ENCODE data around the gene ICAM4. TPM values are rescaled to one million over a fixed set of nuclear protein-coding genes. Genes with fewer than 3 reads are reported as not detected.

The ICAM4 gene
- total and polyA plus RNA-seq, 2 of the 13 experiments (the other 11 are each of a cell fraction or from before 2014, with no cell fraction given), result 2.9 to 4.0 TPM

- no peak for TF ChIP-seq ZNF44 (CRISPR knock-in tag; IDR thresholded peaks at IDR 0.05)
- no peak for TF ChIP-seq HMG20B (CRISPR knock-in tag; conservative IDR thresholded peaks at IDR 0.05)
- peak; percentile 54; the same call in 1 of the 2 replicates for TF ChIP-seq FOSL2 (CRISPR knock-in tag; IDR thresholded peaks at IDR 0.05)
- peak; percentile 82 for TF ChIP-seq ZNF709 (CRISPR knock-in tag; IDR thresholded peaks at IDR 0.05)
- TF ChIP-seq, protein P1, sequence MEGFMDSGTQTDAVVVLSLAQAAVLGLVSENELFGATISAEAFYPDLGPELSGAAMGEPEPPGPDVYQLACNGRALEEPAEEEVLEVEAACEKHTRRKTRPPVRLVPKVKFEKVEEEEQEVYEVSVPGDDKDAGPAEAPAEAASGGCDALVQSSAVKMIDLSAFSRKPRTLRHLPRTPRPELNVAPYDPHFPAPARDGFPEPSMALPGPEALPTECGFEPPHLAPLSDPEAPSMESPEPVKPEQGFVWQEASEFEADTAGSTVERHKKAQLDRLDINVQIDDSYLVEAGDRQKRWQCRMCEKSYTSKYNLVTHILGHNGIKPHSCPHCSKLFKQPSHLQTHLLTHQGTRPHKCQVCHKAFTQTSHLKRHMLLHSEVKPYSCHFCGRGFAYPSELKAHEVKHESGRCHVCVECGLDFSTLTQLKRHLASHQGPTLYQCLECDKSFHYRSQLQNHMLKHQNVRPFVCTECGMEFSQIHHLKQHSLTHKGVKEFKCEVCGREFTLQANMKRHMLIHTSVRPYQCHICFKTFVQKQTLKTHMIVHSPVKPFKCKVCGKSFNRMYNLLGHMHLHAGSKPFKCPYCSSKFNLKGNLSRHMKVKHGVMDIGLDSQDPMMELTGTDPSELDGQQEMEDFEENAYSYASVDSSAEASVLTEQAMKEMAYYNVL (CRISPR knock-in tag; IDR thresholded peaks at IDR 0.05; ENCODE audit: borderline replicate concordance), result peak; percentile 62; the same call in 1 of the 2 replicates
- peak; percentile 97 for TF ChIP-seq KMT2B (CRISPR knock-in tag; IDR thresholded peaks at IDR 0.05)
- peak; percentile 32; the same call in 1 of the 2 replicates for TF ChIP-seq GABPA (IDR thresholded peaks at IDR 0.05; ENCODE audit: low read depth, low read length)
- TF ChIP-seq GABPA (CRISPR knock-in tag; IDR thresholded peaks at IDR 0.05; ENCODE audit: low read depth), result peak; percentile 54; the same call in 1 of the 2 replicates
- peak; percentile 91 for TF ChIP-seq BRD4 (CRISPR knock-in tag; IDR thresholded peaks at IDR 0.05)
- peak; percentile 28; the same call in 1 of the 2 replicates for TF ChIP-seq RFX5 (IDR thresholded peaks at IDR 0.05; ENCODE audit: low read depth, low read length)
- TF ChIP-seq TBX2 (CRISPR knock-in tag; IDR thresholded peaks at IDR 0.05; ENCODE audit: borderline replicate concordance), result peak; percentile 92
- TF ChIP-seq ZBTB7B (CRISPR knock-in tag; IDR thresholded peaks at IDR 0.05), result peak; percentile 74
- peak; percentile 63 for TF ChIP-seq BORCS8-MEF2B (CRISPR knock-in tag; IDR thresholded peaks at IDR 0.05)
- TF ChIP-seq CREM (IDR thresholded peaks at IDR 0.05), result peak; percentile 96
- peak; percentile 93 for TF ChIP-seq CREM (CRISPR knock-in tag; IDR thresholded peaks at IDR 0.05)
- TF ChIP-seq, protein P2, sequence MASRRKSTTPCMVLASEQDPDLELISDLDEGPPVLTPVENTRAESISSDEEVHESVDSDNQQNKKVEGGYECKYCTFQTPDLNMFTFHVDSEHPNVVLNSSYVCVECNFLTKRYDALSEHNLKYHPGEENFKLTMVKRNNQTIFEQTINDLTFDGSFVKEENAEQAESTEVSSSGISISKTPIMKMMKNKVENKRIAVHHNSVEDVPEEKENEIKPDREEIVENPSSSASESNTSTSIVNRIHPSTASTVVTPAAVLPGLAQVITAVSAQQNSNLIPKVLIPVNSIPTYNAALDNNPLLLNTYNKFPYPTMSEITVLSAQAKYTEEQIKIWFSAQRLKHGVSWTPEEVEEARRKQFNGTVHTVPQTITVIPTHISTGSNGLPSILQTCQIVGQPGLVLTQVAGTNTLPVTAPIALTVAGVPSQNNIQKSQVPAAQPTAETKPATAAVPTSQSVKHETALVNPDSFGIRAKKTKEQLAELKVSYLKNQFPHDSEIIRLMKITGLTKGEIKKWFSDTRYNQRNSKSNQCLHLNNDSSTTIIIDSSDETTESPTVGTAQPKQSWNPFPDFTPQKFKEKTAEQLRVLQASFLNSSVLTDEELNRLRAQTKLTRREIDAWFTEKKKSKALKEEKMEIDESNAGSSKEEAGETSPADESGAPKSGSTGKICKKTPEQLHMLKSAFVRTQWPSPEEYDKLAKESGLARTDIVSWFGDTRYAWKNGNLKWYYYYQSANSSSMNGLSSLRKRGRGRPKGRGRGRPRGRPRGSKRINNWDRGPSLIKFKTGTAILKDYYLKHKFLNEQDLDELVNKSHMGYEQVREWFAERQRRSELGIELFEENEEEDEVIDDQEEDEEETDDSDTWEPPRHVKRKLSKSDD (CRISPR knock-in tag; IDR thresholded peaks at IDR 0.05; ENCODE audit: low read depth), result peak; percentile 94
- TF ChIP-seq HNRNPUL1 (IDR thresholded peaks at IDR 0.05; ENCODE audit: low read depth, low read length), result no peak
- peak; percentile 57; the same call in 1 of the 2 replicates for TF ChIP-seq FOXO1 (CRISPR knock-in tag; IDR thresholded peaks at IDR 0.05)
- TF ChIP-seq MIER2 (CRISPR knock-in tag; IDR thresholded peaks at IDR 0.05), result no peak
- TF ChIP-seq, protein P3, sequence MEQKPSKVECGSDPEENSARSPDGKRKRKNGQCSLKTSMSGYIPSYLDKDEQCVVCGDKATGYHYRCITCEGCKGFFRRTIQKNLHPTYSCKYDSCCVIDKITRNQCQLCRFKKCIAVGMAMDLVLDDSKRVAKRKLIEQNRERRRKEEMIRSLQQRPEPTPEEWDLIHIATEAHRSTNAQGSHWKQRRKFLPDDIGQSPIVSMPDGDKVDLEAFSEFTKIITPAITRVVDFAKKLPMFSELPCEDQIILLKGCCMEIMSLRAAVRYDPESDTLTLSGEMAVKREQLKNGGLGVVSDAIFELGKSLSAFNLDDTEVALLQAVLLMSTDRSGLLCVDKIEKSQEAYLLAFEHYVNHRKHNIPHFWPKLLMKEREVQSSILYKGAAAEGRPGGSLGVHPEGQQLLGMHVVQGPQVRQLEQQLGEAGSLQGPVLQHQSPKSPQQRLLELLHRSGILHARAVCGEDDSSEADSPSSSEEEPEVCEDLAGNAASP (CRISPR knock-in tag; IDR thresholded peaks at IDR 0.05; ENCODE audit: borderline replicate concordance), result peak; percentile 91; the same call in 1 of the 2 replicates
- peak; percentile 97 for TF ChIP-seq FOXC1 (CRISPR knock-in tag; IDR thresholded peaks at IDR 0.05; ENCODE audit: borderline replicate concordance)
- no peak for TF ChIP-seq ARID3A (IDR thresholded peaks at IDR 0.05; ENCODE audit: low read depth, low read length)
- no peak for TF ChIP-seq ZNF672 (CRISPR knock-in tag; IDR thresholded peaks at IDR 0.05)
Measured at GRCh38 chr19:10251792-10252694, 34.7 kb upstream of the ICAM4 start, which contains the start of gene MRPL4 (continued).
